MCF 10A (cell line): ENCODE data around the gene POGZ. TPM values are rescaled to one million over a fixed set of nuclear protein-coding genes. Genes with fewer than 3 reads are reported as not detected.

Source experiments
- BruUV-seq: library from RNA; stranded (reverse); fragments of 400-500 nt; replicated peaks from 2 replicates; lab custom pipeline; 2021; lab: Mats Ljungman, UMichigan
- CTCF ChIA-PET: fragments of 300-600 bp; sonication (Branson Sonifier 250); formaldehyde crosslinking; extraction: SDS; loops from one replicate; lab custom pipeline; 2021; ENCODE audit warnings: antibody characterized with exemption, inconsistent platforms; lab: Yijun Ruan, JAX
- POLR2A ChIA-PET: fragments of 300-600, 350-650 bp; sonication (Branson Sonifier 250); formaldehyde crosslinking; extraction: SDS; loops from one replicate; lab custom pipeline; 2020; ENCODE audit warnings: antibody characterized with exemption, inconsistent platforms; lab: Yijun Ruan, JAX
- DNase-seq: peaks from one replicate; pipeline ENCODE4 v3.0.0-alpha.2; 2018; ENCODE audit not compliant: unreplicated experiment
- H3K27ac Mint-ChIP-seq: one replicate; pipeline ENCODE4 v1.8.0; 2022; ENCODE audit warnings: mild to moderate bottlenecking, low read depth, mixed read lengths; ENCODE audit not compliant: unreplicated experiment
- H3K27me3 Mint-ChIP-seq: one replicate; pipeline ENCODE4 v1.8.0; 2022; ENCODE audit warnings: mixed read lengths; ENCODE audit not compliant: insufficient read depth, unreplicated experiment
- H3K36me3 Mint-ChIP-seq: one replicate; pipeline ENCODE4 v1.8.0; 2022; ENCODE audit warnings: mild to moderate bottlenecking, moderate library complexity, mixed read lengths; ENCODE audit not compliant: insufficient read depth, unreplicated experiment
- H3K4me1 Mint-ChIP-seq: one replicate; pipeline ENCODE4 v1.8.0; 2022; ENCODE audit warnings: mixed read lengths; ENCODE audit not compliant: insufficient read depth, unreplicated experiment
- H3K4me3 Mint-ChIP-seq: one replicate; pipeline ENCODE4 v1.8.0; 2022; ENCODE audit warnings: mild to moderate bottlenecking, moderate library complexity, mixed read lengths; ENCODE audit not compliant: unreplicated experiment
- H3K9me3 Mint-ChIP-seq: one replicate; pipeline ENCODE4 v1.8.0; 2022; ENCODE audit warnings: mixed read lengths; ENCODE audit not compliant: unreplicated experiment
- CTCF ChIP-seq: fragments of 200-600 bp; IDR thresholded peaks from one replicate; pipeline ENCODE4 v1.8.0; 2022; ENCODE audit warnings: antibody characterized with exemption, mild to moderate bottlenecking; ENCODE audit not compliant: unreplicated experiment
- intact Hi-C: fragments of 100-400 bp; cut with micrococcal nuclease; formaldehyde crosslinking; loops from 2 replicates; pipeline ENCODE4 v1.14.1; 2022
- total RNA-seq: library from RNA; stranded (reverse); gene quantifications from 2 replicates; pipeline ENCODE4 v1.2.3, GENCODE V29; 2022

POGZ gene
- total RNA-seq, 1 experiment from 2014 or later: 92.2 TPM

DNA sequence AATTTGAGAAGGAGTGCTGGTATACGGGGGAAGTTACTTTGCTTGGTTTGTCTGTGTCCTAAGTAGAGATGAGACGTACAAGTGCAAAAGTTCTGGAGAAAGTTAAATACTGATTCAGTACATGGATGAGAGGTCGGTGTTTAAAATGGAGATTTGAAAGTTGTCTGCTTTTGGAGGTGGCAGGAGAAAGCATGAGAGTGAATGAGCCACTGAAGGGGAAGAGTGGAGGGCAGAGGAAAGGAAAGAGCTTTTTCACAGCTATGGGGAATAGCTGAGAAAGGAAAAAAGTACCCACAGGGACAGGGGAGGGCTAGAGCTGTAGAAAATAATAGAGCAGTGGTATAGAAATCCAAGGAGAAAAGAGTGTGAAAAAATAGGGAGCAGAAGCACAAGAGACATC, 33.7 kb upstream of the POGZ start:
- BruUV-seq: no TSS peak
- Mint-ChIP-seq H3K4me1 (peaks cover 14% of the 10 kb centered on the region), H3K36me3 (no peaks in the 10 kb centered on the region), H3K27me3 (peaks cover 16% of the 10 kb centered on the region), H3K27ac (no peak overlapping the region), H3K4me3 (no peak overlapping the region), H3K9me3 (no peaks in the 10 kb centered on the region)
- intact Hi-C loops: no loop called here
- CTCF ChIA-PET: interaction anchor here (0.6 to 1.1 kb wide), 2 partner anchors 8 to 189 kb away, joined by 4 to 6 read pairs; no protein-coding TSS in a partner anchor
- no peak for DNase-seq
- POLR2A ChIA-PET: interaction anchor here (0.8 to 1.2 kb wide), 3 partner anchors 13 to 34 kb away, joined by 3 to 5 read pairs (median 5); partner anchors contain the start of gene POGZ
- TF ChIP-seq CTCF: no peak

GRCh38 chr1:151492120-151492519, 32.8 kb upstream of the POGZ start:
- H3K36me3 Mint-ChIP-seq: no peaks in the 10 kb centered on the region
- BruUV-seq: no TSS peak
- ChIA-PET CTCF (interaction anchor here (0.5 to 0.6 kb wide), 2 partner anchors 32 to 96 kb away, joined by 3 to 4 read pairs; partner anchors contain the start of gene POGZ), POLR2A (interaction anchor here (1.2 kb wide), 1 partner anchor 31 kb away, joined by 3 read pairs; no protein-coding TSS in a partner anchor)
- H3K9me3 Mint-ChIP-seq: no peaks in the 10 kb centered on the region
- no peak for TF ChIP-seq CTCF
- H3K27ac Mint-ChIP-seq: no peak overlapping the region
- DNase-seq: no peak
- H3K4me1 Mint-ChIP-seq: peaks cover 14% of the 10 kb centered on the region
- no peak overlapping the region for H3K4me3 Mint-ChIP-seq
- intact Hi-C loops: no loop called here
- H3K27me3 Mint-ChIP-seq: peaks cover 16% of the 10 kb centered on the region

GRCh38 chr1:151491641-151492040, 32.3 kb upstream of the POGZ start:
- Mint-ChIP-seq H3K4me1 (peaks cover 16% of the 10 kb centered on the region), H3K9me3 (no peaks in the 10 kb centered on the region), H3K27me3 (peaks cover 16% of the 10 kb centered on the region), H3K4me3 (no peak overlapping the region), H3K36me3 (no peaks in the 10 kb centered on the region), H3K27ac (no peak overlapping the region)
- DNase-seq: no peak
- TF ChIP-seq CTCF: no peak
- POLR2A ChIA-PET: interaction anchor here (1.2 kb wide), 1 partner anchor 32 kb away, joined by 3 read pairs; no protein-coding TSS in a partner anchor
- BruUV-seq: no TSS peak
- intact Hi-C loops: no loop called here
- CTCF ChIA-PET: no interaction called here

- CTCF ChIA-PET: interaction anchor here (0.6 kb wide), 1 partner anchor 18 kb away, joined by 3 read pairs; no protein-coding TSS in a partner anchor
- POLR2A ChIA-PET: no interaction called here
- no TSS peak for BruUV-seq
- intact Hi-C loops: no loop called here
- Mint-ChIP-seq H3K27ac (no peak overlapping the region), H3K4me3 (no peak overlapping the region), H3K9me3 (no peaks in the 10 kb centered on the region), H3K4me1 (peaks cover 6% of the 10 kb centered on the region), H3K36me3 (no peaks in the 10 kb centered on the region), H3K27me3 (no peaks in the 10 kb centered on the region)
- DNase-seq: no peak
- TF ChIP-seq CTCF: no peak
These were observed 27.3 kb upstream of the POGZ start for GRCh38 chr1:151486557-151486956.
